Erythroblast (primary cell): ENCODE results near the gene ASIC4.

Source experiments
- DNase-seq, 2 experiments: peaks; one replicate each; lab custom pipeline; 2025; lab: John Stamatoyannopoulos, UW
- GATA1 ChIP-seq: IDR thresholded peaks from 2 replicates; pipeline ENCODE4 v1.6.1; 2011; ENCODE audit warnings: low read depth, mild to moderate bottlenecking, control low read depth, low read length, moderate library complexity
- POLR2A ChIP-seq: IDR thresholded peaks from 2 replicates; pipeline ENCODE4 v1.6.1; 2011; ENCODE audit warnings: mild to moderate bottlenecking, low read length

The ASIC4 gene

GRCh38 chr2:219567791-219568361, 53.6 kb downstream of the ASIC4 start:
- no peak for DNase-seq
- TF ChIP-seq POLR2A (no peak), GATA1 (no peak)

- no peak for TF ChIP-seq GATA1
- no peak for TF ChIP-seq POLR2A
- no peak for DNase-seq
These were observed 54.8 kb downstream of the ASIC4 start for GRCh38 chr2:219569041-219569440.

- DNase-seq: no peak
- no peak for TF ChIP-seq POLR2A
- no peak for TF ChIP-seq GATA1
These were observed 55.4 kb downstream of the ASIC4 start for GRCh38 chr2:219569635-219570034.

- TF ChIP-seq POLR2A (no peak), GATA1 (no peak)
- DNase-seq: peak; percentile 42 to 43
These were observed 56.1 kb downstream of the ASIC4 start for GRCh38 chr2:219570194-219570923.

- TF ChIP-seq GATA1 (no peak), POLR2A (no peak)
- DNase-seq: peak; percentile 42 to 48
These were observed 56.6 kb downstream of the ASIC4 start for GRCh38 chr2:219570924-219571310.

- peak; percentile 86 to 91 for DNase-seq
- TF ChIP-seq POLR2A: no peak
- no peak for TF ChIP-seq GATA1
These were observed 57.3 kb downstream of the ASIC4 start, which contains the start of gene OBSL1 for GRCh38 chr2:219571311-219572236. TSS of gene OBSL1 (minus strand) at chr2:219571539. CDS start at chr2:219571232, 307 bp downstream.

GRCh38 chr2:219572237-219573001, 58.1 kb downstream of the ASIC4 start, which contains the start of gene INHA:
TSS of gene INHA (plus strand) at chr2:219572310. CDS start at chr2:219572375, 65 bp downstream.
- no peak for DNase-seq
- no peak for TF ChIP-seq GATA1

GRCh38 chr2:219573166-219573565, 58.9 kb downstream of the ASIC4 start:
- no peak for DNase-seq
- TF ChIP-seq POLR2A: no peak
- no peak for TF ChIP-seq GATA1

GRCh38 chr2:219574484-219575311, 60.4 kb downstream of the ASIC4 start:
- TF ChIP-seq GATA1 (no peak), POLR2A (no peak)
- no peak for DNase-seq

GRCh38 chr2:219575566-219576504, 61.6 kb downstream of the ASIC4 start:
- DNase-seq: peak; percentile 46 to 73
- TF ChIP-seq POLR2A (no peak), GATA1 (no peak)
